HepG2 (cell line): ENCODE results near the gene RDH12. TPM values are rescaled to one million over a fixed set of nuclear protein-coding genes. Genes with fewer than 3 reads are reported as not detected.
A peak's percentile ranks its signal among the peaks of the same experiment; 100 is the strongest.

Experiments used
- CBX1 ChIP-seq: IDR thresholded peaks from one replicate; pipeline ENCODE4 v1.6.1; 2016; ENCODE audit warnings: antibody characterized with exemption, low read depth
- CCDC6 ChIP-seq: sonication (generic); formaldehyde crosslinking; IDR thresholded peaks from 2 replicates; pipeline ENCODE4 v1.8.1; 2022; ENCODE audit warnings: mild to moderate bottlenecking, missing genetic modification reagents, moderate library complexity
- DMAP1 ChIP-seq: IDR thresholded peaks from 2 replicates; pipeline ENCODE4 v1.6.1; 2016
- ETV5 ChIP-seq: IDR thresholded peaks from 2 replicates; pipeline ENCODE4 v1.6.1; 2018; ENCODE audit warnings: missing biosample characterization, missing genetic modification reagents, inconsistent platforms, borderline replicate concordance
- HDAC2 ChIP-seq: sonication (generic); formaldehyde crosslinking; IDR thresholded peaks from 2 replicates; pipeline ENCODE4 v1.4.0; 2020; ENCODE audit warnings: missing genetic modification reagents
- HES4 ChIP-seq: sonication (generic); formaldehyde crosslinking; IDR thresholded peaks from 2 replicates; pipeline ENCODE4 v1.9.0; 2021; ENCODE audit warnings: mild to moderate bottlenecking, missing genetic modification reagents, borderline replicate concordance
- HOXA5 ChIP-seq: sonication (generic); formaldehyde crosslinking; IDR thresholded peaks from 2 replicates; pipeline ENCODE4 v1.4.0; 2020; ENCODE audit warnings: missing genetic modification reagents
- JARID2 ChIP-seq: sonication (generic); formaldehyde crosslinking; IDR thresholded peaks from 2 replicates; pipeline ENCODE4 v1.8.1; 2023; ENCODE audit warnings: missing genetic modification reagents, inconsistent platforms; ENCODE audit not compliant: insufficient replicate concordance
- JUND ChIP-seq: sonication (generic); formaldehyde crosslinking; IDR thresholded peaks from 2 replicates; pipeline ENCODE4 v1.8.0; 2022; ENCODE audit warnings: mild to moderate bottlenecking, missing genetic modification reagents
- ZNF20 ChIP-seq: sonication (generic); formaldehyde crosslinking; IDR thresholded peaks from 2 replicates; pipeline ENCODE4 v1.4.0; 2020; ENCODE audit warnings: mild to moderate bottlenecking, moderate library complexity, missing genetic modification reagents
- ZNF224 ChIP-seq: sonication (generic); formaldehyde crosslinking; IDR thresholded peaks from 2 replicates; pipeline ENCODE4 v1.5.0; 2020; ENCODE audit warnings: mild to moderate bottlenecking, missing genetic modification reagents
- ZNF235 ChIP-seq: sonication (generic); formaldehyde crosslinking; IDR thresholded peaks from 2 replicates; pipeline ENCODE4 v1.8.1; 2023; ENCODE audit warnings: mild to moderate bottlenecking, missing genetic modification reagents, borderline replicate concordance
- ZNF274 ChIP-seq: sonication (generic); formaldehyde crosslinking; IDR thresholded peaks from 2 replicates; pipeline ENCODE4 v1.5.1; 2020; ENCODE audit warnings: mild to moderate bottlenecking, missing genetic modification reagents
- ZNF563 ChIP-seq: sonication (generic); formaldehyde crosslinking; IDR thresholded peaks from 2 replicates; pipeline ENCODE4 v1.8.0; 2022; ENCODE audit warnings: mild to moderate bottlenecking, moderate library complexity, missing genetic modification reagents
- ZNF678 ChIP-seq: sonication (generic); formaldehyde crosslinking; IDR thresholded peaks from 2 replicates; pipeline ENCODE4 v1.4.0; 2020; ENCODE audit warnings: mild to moderate bottlenecking, missing genetic modification reagents
- polyA plus RNA-seq, 8 experiments: library from polyadenylated mRNA; depleted of rRNA in 3 of 8; stranded (reverse) in 7 of 8; unstranded in 1 of 8; fragments of >200 nt; fragmentation: Illumina TruSeq in 4 of 8; extraction: Trizol in 4 of 8; gene quantifications; 2 replicates each; pipeline versions ENCODE4 v1.2.1 to v1.2.3, GENCODE V29; 2011 to 2016; ENCODE audit warnings: low read depth in 4 of 8, missing spikeins in 1 of 8, mixed read lengths in 1 of 8; ENCODE audit not compliant: insufficient read depth in 1 of 8
- total RNA-seq, 5 experiments: library from RNA; depleted of rRNA; stranded (reverse); fragments of >200 nt; fragmentation: Illumina TruSeq; extraction: Trizol; gene quantifications; 2 replicates each; pipeline ENCODE4 v1.2.3, GENCODE V29; 2016; ENCODE audit warnings: low read depth in 1 of 5
- TF ChIP-seq, protein P1 (sequence below): sonication (generic); formaldehyde crosslinking; IDR thresholded peaks from 2 replicates; pipeline ENCODE4 v1.8.1; 2023; ENCODE audit warnings: missing genetic modification reagents, mild to moderate bottlenecking, borderline replicate concordance
- TF ChIP-seq, protein P2 (sequence below): sonication (generic); formaldehyde crosslinking; IDR thresholded peaks from 2 replicates; pipeline ENCODE4 v1.4.0; 2020; ENCODE audit warnings: mild to moderate bottlenecking, missing genetic modification reagents
- TF ChIP-seq, protein P3 (sequence below): sonication (generic); formaldehyde crosslinking; conservative IDR thresholded peaks from 2 replicates; pipeline ENCODE4 v1.8.0; 2022; ENCODE audit warnings: missing genetic modification reagents
- TF ChIP-seq, protein P4 (sequence below): sonication (generic); formaldehyde crosslinking; IDR thresholded peaks from 2 replicates; pipeline ENCODE4 v1.4.0; 2020; ENCODE audit warnings: missing genetic modification reagents

Gene RDH12
- total and polyA plus RNA-seq, 2 of the 13 experiments (the other 11 are each of a cell fraction or from before 2014, with no cell fraction given), result 1.6 to 2.1 TPM

DNA sequence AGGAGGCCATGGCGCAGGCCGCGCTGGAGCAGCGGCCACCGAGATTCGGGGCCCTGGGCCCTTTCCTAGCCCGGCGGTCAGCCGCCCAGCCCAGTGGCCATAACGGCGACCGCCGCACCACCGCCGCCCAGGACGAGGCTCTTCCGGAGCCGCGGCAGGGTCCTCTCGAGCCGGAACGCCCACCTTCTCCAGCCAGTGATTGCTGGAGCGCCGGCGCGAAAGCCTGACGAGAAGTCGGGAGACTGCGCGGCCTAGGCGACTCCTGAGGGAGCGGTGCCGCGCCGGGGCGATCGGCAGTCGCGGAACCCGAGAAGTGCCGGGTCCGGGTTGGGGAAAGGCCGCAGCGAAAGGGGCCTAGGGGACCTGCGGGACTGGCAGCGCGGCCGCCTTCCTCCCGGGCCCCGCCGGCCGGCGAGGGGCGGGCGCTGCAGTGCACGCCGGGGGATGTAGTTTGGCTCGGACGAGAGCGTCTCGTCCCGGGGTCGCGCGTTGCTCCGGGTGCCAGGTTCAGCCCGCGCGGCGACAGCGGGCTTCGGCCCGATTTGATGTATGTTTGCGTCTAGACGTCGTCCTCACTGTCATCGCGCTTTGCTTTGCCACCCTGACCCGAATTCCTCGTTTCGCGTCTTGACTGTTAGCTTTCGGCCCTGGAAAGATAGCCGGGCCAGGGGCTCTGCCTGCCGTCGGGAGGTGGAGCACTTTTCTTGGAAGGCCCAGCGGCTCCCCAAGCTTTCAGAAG, 27.0 kb upstream of the RDH12 start, which contains the start of gene VTI1B (continued):
- TF ChIP-seq DMAP1 (CRISPR knock-in tag) (peak; percentile 72), JUND (0 out of 2 replicates have a peak, but pooled peaks have one; percentile 32), ZNF563 (CRISPR knock-in tag) (peak; percentile 86), ZNF235 (CRISPR knock-in tag) (0 out of 2 replicates have a peak, but pooled peaks have one; percentile 79), CBX1 (no peak), JARID2 (CRISPR knock-in tag) (no peak), ZNF224 (CRISPR knock-in tag) (peak; percentile 52; the same call in 1 of the 2 replicates), ETV5 (CRISPR knock-in tag) (peak; percentile 51; the same call in 1 of the 2 replicates), ZNF678 (no peak), HOXA5 (CRISPR knock-in tag) (peak; percentile 81), CCDC6 (CRISPR knock-in tag) (peak; percentile 81; the same call in 1 of the 2 replicates), ZNF274 (CRISPR knock-in tag) (peak; percentile 58; the same call in 1 of the 2 replicates), HDAC2 (CRISPR knock-in tag) (peak; percentile 19; the same call in 1 of the 2 replicates), ZNF20 (CRISPR knock-in tag) (no peak), HES4 (CRISPR knock-in tag) (0 out of 2 replicates have a peak, but pooled peaks have one; percentile 75)
- TF ChIP-seq, protein P1, sequence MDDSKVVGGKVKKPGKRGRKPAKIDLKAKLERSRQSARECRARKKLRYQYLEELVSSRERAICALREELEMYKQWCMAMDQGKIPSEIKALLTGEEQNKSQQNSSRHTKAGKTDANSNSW (CRISPR knock-in tag), result no peak
- TF ChIP-seq, protein P2, sequence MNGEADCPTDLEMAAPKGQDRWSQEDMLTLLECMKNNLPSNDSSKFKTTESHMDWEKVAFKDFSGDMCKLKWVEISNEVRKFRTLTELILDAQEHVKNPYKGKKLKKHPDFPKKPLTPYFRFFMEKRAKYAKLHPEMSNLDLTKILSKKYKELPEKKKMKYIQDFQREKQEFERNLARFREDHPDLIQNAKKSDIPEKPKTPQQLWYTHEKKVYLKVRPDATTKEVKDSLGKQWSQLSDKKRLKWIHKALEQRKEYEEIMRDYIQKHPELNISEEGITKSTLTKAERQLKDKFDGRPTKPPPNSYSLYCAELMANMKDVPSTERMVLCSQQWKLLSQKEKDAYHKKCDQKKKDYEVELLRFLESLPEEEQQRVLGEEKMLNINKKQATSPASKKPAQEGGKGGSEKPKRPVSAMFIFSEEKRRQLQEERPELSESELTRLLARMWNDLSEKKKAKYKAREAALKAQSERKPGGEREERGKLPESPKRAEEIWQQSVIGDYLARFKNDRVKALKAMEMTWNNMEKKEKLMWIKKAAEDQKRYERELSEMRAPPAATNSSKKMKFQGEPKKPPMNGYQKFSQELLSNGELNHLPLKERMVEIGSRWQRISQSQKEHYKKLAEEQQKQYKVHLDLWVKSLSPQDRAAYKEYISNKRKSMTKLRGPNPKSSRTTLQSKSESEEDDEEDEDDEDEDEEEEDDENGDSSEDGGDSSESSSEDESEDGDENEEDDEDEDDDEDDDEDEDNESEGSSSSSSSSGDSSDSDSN (CRISPR knock-in tag), result peak; percentile 90; the same call in 1 of the 2 replicates
- TF ChIP-seq, protein P3, sequence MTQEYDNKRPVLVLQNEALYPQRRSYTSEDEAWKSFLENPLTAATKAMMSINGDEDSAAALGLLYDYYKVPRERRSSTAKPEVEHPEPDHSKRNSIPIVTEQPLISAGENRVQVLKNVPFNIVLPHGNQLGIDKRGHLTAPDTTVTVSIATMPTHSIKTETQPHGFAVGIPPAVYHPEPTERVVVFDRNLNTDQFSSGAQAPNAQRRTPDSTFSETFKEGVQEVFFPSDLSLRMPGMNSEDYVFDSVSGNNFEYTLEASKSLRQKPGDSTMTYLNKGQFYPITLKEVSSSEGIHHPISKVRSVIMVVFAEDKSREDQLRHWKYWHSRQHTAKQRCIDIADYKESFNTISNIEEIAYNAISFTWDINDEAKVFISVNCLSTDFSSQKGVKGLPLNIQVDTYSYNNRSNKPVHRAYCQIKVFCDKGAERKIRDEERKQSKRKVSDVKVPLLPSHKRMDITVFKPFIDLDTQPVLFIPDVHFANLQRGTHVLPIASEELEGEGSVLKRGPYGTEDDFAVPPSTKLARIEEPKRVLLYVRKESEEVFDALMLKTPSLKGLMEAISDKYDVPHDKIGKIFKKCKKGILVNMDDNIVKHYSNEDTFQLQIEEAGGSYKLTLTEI (CRISPR knock-in tag), result no peak
- TF ChIP-seq, protein P4, sequence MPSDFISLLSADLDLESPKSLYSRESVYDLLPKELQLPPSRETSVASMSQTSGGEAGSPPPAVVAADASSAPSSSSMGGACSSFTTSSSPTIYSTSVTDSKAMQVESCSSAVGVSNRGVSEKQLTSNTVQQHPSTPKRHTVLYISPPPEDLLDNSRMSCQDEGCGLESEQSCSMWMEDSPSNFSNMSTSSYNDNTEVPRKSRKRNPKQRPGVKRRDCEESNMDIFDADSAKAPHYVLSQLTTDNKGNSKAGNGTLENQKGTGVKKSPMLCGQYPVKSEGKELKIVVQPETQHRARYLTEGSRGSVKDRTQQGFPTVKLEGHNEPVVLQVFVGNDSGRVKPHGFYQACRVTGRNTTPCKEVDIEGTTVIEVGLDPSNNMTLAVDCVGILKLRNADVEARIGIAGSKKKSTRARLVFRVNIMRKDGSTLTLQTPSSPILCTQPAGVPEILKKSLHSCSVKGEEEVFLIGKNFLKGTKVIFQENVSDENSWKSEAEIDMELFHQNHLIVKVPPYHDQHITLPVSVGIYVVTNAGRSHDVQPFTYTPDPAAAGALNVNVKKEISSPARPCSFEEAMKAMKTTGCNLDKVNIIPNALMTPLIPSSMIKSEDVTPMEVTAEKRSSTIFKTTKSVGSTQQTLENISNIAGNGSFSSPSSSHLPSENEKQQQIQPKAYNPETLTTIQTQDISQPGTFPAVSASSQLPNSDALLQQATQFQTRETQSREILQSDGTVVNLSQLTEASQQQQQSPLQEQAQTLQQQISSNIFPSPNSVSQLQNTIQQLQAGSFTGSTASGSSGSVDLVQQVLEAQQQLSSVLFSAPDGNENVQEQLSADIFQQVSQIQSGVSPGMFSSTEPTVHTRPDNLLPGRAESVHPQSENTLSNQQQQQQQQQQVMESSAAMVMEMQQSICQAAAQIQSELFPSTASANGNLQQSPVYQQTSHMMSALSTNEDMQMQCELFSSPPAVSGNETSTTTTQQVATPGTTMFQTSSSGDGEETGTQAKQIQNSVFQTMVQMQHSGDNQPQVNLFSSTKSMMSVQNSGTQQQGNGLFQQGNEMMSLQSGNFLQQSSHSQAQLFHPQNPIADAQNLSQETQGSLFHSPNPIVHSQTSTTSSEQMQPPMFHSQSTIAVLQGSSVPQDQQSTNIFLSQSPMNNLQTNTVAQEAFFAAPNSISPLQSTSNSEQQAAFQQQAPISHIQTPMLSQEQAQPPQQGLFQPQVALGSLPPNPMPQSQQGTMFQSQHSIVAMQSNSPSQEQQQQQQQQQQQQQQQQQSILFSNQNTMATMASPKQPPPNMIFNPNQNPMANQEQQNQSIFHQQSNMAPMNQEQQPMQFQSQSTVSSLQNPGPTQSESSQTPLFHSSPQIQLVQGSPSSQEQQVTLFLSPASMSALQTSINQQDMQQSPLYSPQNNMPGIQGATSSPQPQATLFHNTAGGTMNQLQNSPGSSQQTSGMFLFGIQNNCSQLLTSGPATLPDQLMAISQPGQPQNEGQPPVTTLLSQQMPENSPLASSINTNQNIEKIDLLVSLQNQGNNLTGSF (CRISPR knock-in tag), result peak; percentile 44; the same call in 1 of the 2 replicates
